C4-2B (cell line): ENCODE measurements around the gene SLC31A1.

Experiments used
- ZFX ChIP-seq: fragments of 450-650 bp; IDR thresholded peaks from 2 replicates; pipeline ENCODE4 v1.6.1; 2017
- TF ChIP-seq, protein P1 (sequence below): fragments of 450-650 bp; conservative IDR thresholded peaks from 2 replicates; pipeline ENCODE4 v1.5.1; 2017; ENCODE audit warnings: mild to moderate bottlenecking

DNA sequence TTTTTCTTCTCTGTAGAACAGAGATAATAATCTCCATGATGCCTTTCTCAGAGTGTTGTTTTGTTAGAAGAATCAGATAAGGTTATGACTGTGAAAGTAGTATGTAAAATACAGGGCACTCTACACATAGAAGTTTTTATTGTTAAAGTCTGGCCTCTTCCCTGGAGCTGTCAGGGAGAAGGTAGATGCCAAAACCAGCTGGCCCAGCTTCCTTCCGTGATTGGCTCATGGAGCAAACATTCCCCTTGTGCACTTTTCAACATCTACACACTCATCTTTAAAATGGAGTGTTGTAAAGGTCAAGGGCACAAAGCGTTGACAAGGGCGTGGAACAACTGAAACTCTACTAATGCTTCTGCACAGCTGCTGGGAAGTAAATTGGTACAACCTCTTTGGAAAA is 89.2 kb downstream of the SLC31A1 start:
- TF ChIP-seq, protein P1, sequence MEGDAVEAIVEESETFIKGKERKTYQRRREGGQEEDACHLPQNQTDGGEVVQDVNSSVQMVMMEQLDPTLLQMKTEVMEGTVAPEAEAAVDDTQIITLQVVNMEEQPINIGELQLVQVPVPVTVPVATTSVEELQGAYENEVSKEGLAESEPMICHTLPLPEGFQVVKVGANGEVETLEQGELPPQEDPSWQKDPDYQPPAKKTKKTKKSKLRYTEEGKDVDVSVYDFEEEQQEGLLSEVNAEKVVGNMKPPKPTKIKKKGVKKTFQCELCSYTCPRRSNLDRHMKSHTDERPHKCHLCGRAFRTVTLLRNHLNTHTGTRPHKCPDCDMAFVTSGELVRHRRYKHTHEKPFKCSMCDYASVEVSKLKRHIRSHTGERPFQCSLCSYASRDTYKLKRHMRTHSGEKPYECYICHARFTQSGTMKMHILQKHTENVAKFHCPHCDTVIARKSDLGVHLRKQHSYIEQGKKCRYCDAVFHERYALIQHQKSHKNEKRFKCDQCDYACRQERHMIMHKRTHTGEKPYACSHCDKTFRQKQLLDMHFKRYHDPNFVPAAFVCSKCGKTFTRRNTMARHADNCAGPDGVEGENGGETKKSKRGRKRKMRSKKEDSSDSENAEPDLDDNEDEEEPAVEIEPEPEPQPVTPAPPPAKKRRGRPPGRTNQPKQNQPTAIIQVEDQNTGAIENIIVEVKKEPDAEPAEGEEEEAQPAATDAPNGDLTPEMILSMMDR = no peak
- TF ChIP-seq ZFX = no peak
